ENCODE results near the gene ARHGEF3.

The ARHGEF3 gene

GRCh38 chr3:56773986-56774385, 27.8 kb downstream of the ARHGEF3 start:
- no peak for DNase-seq (ENCODE audit: low read depth)
- no peak overlapping the region for H3K4me3 ChIP-seq (replicated peaks; ENCODE audit: low read depth, low read length)
- TF ChIP-seq, protein P1, sequence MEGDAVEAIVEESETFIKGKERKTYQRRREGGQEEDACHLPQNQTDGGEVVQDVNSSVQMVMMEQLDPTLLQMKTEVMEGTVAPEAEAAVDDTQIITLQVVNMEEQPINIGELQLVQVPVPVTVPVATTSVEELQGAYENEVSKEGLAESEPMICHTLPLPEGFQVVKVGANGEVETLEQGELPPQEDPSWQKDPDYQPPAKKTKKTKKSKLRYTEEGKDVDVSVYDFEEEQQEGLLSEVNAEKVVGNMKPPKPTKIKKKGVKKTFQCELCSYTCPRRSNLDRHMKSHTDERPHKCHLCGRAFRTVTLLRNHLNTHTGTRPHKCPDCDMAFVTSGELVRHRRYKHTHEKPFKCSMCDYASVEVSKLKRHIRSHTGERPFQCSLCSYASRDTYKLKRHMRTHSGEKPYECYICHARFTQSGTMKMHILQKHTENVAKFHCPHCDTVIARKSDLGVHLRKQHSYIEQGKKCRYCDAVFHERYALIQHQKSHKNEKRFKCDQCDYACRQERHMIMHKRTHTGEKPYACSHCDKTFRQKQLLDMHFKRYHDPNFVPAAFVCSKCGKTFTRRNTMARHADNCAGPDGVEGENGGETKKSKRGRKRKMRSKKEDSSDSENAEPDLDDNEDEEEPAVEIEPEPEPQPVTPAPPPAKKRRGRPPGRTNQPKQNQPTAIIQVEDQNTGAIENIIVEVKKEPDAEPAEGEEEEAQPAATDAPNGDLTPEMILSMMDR (IDR thresholded peaks at IDR 0.05; ENCODE audit: low read length, missing control alignments): no peak

DNA sequence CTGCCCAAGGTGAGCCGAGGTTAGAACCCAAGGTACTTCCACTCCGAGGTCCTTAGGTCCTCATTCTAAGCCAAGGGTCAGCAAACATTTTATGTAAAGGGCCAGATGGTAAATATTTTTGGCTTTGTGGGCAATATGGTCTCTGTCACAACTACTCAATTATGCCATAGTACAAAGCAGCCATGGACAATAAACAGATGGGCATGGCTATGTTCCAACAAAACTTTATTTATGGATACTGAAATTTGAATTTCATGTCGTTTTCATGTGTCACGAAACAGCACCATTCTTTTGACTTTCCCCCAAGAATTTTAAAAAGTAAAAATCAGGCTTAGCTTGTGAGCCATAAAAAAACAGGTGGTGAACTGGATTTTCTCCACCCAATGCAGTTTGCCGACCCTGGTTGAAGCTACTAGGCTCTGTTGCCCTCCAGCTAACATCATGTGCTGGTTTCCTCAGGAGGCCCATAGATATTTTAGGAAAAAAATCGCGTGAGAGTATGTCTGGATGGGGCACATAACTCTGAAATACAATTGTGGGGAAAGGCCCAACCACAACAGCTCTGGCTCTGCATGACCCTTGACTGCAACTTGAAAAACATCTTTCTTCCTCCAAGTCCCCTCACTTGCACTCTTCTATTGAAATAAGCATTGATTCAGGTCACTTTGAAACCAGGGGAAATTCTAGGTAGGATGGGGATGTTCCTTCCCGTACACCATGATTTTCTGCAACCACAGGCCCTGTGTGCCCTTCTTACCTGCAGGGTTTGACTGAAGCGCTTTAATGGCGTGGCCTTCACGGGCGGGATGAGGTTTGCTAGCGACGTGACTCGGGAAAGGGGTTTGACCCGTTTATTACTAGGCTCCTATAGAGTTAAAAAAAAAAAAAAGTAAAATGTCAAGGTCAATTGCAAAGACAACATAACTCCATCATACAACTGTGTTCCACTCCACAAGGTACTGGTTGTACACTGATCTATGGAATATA, 28.5 kb downstream of the ARHGEF3 start:
- no peak for DNase-seq (ENCODE audit: low read depth)
- no peak overlapping the region for H3K4me3 ChIP-seq (replicated peaks; ENCODE audit: low read depth, low read length)
- TF ChIP-seq, protein P1 (IDR thresholded peaks at IDR 0.05; ENCODE audit: low read length, missing control alignments): no peak

GRCh38 chr3:56771376-56771775, 30.4 kb downstream of the ARHGEF3 start:
- DNase-seq (ENCODE audit: low read depth): no peak
- no peak overlapping the region for H3K4me3 ChIP-seq (replicated peaks; ENCODE audit: low read depth, low read length)
- TF ChIP-seq, protein P1 (IDR thresholded peaks at IDR 0.05; ENCODE audit: low read length, missing control alignments): no peak

DNA sequence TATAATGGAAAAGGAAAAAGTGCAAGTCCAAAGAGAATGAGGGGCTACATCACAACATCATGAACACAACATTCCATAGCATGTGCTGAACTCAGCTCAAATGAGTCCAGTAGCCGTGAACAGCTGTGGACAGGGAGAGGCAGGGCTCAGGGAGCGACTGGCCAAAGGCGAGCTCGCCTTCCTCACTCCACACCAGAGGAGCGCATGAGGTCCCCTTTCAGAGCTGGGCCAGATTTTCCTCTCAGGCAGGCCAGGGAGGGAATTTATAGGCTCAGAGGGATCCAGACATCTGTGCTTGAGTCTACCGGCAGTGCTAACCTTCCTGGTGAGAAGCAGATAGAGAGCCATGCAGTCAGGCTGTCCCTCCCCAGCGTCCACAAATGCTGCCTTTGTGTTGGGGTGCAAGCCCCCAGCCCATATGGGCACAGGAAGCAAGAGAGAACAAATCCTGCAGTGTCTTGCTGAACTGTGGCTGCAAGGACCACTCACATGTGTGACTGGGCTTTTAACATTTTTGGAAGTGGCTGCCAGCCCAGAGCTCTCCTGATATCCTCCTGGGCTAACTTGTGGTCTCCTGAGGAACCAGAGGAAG, 32.5 kb downstream of the ARHGEF3 start:
- TF ChIP-seq, protein P1 (IDR thresholded peaks at IDR 0.05; ENCODE audit: low read length, missing control alignments): no peak
- no peak overlapping the region for H3K4me3 ChIP-seq (replicated peaks; ENCODE audit: low read depth, low read length)
- no peak for DNase-seq (ENCODE audit: low read depth)

DNA sequence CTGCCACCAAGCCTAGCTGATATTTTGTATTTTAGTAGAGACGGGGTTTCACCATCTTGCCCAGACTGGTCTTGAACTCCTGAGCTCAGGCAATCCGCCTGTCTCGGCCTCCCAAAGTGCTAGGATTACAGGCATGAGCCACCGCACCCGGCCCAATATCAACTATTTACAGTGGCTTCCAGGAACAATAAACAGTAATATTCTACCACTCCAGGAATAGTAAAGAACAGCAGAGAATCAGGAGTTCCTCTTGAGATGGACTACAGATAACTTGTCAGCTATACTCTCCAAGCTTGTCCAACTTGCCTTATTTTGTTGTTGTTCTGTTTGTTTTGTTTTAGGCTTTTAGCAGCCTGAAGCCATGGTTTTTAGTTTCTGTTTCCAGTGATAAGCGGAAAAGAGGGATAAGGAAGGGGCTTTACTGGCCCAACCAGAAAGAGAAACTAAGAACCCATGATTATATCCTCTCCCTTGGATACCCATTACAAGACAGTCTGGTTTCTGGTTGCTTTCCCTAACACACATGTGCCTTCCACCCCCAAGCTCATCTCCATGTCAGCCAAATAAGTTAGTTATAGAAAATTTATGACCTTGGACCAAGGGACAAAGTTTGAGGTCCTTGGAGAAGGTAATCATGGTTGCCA, 36.7 kb downstream of the ARHGEF3 start:
- H3K4me3 ChIP-seq (replicated peaks; ENCODE audit: low read depth, low read length): no peak overlapping the region
- no peak for DNase-seq (ENCODE audit: low read depth)
- TF ChIP-seq, protein P1 (IDR thresholded peaks at IDR 0.05; ENCODE audit: low read length, missing control alignments): no peak

DNA sequence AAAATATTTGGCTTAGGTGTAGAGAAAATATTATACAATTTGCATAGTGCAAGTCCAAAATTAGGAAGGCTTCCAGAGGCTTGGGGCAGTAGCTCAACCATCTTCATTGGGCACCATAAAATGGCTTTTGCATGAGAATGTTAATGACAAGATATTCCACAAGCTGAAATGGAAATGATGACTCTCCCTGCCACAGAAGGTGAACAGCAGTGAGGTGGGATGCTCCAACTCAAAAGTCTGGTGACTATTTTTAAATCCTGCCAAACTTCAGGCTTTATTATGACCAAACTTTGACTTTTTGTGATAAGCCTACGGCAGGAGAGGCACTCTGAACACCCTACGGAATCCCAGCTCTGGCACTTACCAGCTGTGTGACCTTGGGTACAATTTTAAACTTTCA, 37.6 kb downstream of the ARHGEF3 start:
- DNase-seq (ENCODE audit: low read depth): no peak
- TF ChIP-seq, protein P1 (IDR thresholded peaks at IDR 0.05; ENCODE audit: low read length, missing control alignments): no peak
- no peak overlapping the region for H3K4me3 ChIP-seq (replicated peaks; ENCODE audit: low read depth, low read length)
